Heart left ventricle (tissue), 16 donors: ENCODE measurements around the gene KCNMB3. TPM values are rescaled to one million over a fixed set of nuclear protein-coding genes. Genes with fewer than 3 reads are reported as not detected.
"Not testable (repeated sequence)": the region's sequence is repeated elsewhere in the genome, so short reads cannot be mapped to it uniquely, and the experiment has no call there.

Experiments
- ATAC-seq, 4 donors: fragments of 200-7000 bp; cut with Tn5 transposase; one replicate each; pipeline ENCODE4 v1.9.1; 2020 to 2022; ENCODE audit warnings: moderate library complexity in 4 of 4, mild to moderate bottlenecking in 3 of 4, moderate number of reproducible peaks in 1 of 4
- DNase-seq, 5 donors: peaks; one replicate each; pipeline ENCODE4 v3.0.0-alpha.2; 2020
- H3K27ac ChIP-seq, 12 donors: fragments of 200-600 bp; sonication (generic) in 4 of 12; one replicate each; pipeline versions ENCODE4 v1.5.0 to v1.8.0; 2016 to 2022; ENCODE audit warnings: mild to moderate bottlenecking in 2 of 12
- H3K27me3 ChIP-seq, 9 donors: fragments of 200-600 bp; sonication (generic) in 2 of 9; one replicate each; pipeline versions ENCODE4 v1.5.1 to v1.8.0; 2016 to 2022; ENCODE audit warnings: mild to moderate bottlenecking in 3 of 9
- H3K36me3 ChIP-seq, 9 donors: fragments of 200-600 bp; sonication (generic) in 2 of 9; one replicate each; pipeline versions ENCODE4 v1.5.0 to v1.8.0; 2018 to 2022; ENCODE audit warnings: mild to moderate bottlenecking in 2 of 9
- H3K4me1 ChIP-seq, 12 donors: fragments of 200-600 bp; sonication (generic) in 4 of 12; one replicate each; pipeline versions ENCODE4 v1.5.0 to v1.8.0; 2016 to 2022; ENCODE audit warnings: mild to moderate bottlenecking in 3 of 12
- H3K4me3 ChIP-seq, 12 donors: fragments of 200-600 bp; sonication (generic) in 4 of 12; one replicate each; pipeline versions ENCODE4 v1.5.0 to v1.8.0; 2017 to 2022; ENCODE audit warnings: mild to moderate bottlenecking in 9 of 12, moderate library complexity in 4 of 12
- H3K9me3 ChIP-seq, 12 donors: fragments of 200-600 bp; sonication (generic) in 4 of 12; one replicate each; pipeline versions ENCODE4 v1.5.0 to v1.8.0; 2016 to 2022; ENCODE audit warnings: mild to moderate bottlenecking in 1 of 12
- CTCF ChIP-seq, 12 donors: fragments of 200-600 bp; sonication (generic) in 4 of 12; IDR thresholded peaks; one replicate each; pipeline versions ENCODE4 v1.5.0 to v1.8.0; 2018 to 2022; ENCODE audit warnings: antibody characterized with exemption in 12 of 12, mild to moderate bottlenecking in 5 of 12
- POLR2A ChIP-seq, 2 donors: fragments of 450-650 bp; IDR thresholded peaks; one replicate each; pipeline ENCODE4 v1.6.1; 2017; ENCODE audit warnings: antibody characterized with exemption in 2 of 2, mild to moderate bottlenecking in 2 of 2, moderate library complexity in 2 of 2
- WGBS, 4 donors: extraction: QIAGEN DNeasy Blood & Tissue Kit in 2 of 4; methylation state at CpG; one replicate each; pipeline versions ENCODE4 v1.1.5 to v1.1.7; 2013 to 2018; 5-methylcytosine and 5-hydroxymethylcytosine counted together
- intact Hi-C, 10 donors: fragments of 100-400 bp; cut with DNase I; formaldehyde crosslinking; loops; one replicate each; pipeline versions ENCODE4 v1.11.1 to v1.14.2; 2022
- polyA plus RNA-seq, 2 donors: library from polyadenylated mRNA; stranded (reverse); fragments of 200-250 nt; gene quantifications; one replicate each; pipeline ENCODE4 v1.2.3, GENCODE V29; 2013
- total RNA-seq, 9 donors: library from RNA; depleted of rRNA in 2 of 9; stranded (reverse); fragments of >200 nt in 2 of 9; fragmentation: NEBNext Ultra II Directional in 3 of 9; extraction: Animal tissue kit (Norgen Biotek cat#: 25700) in 3 of 9; gene quantifications; one replicate each; pipeline versions ENCODE4 v1.1.0 to v1.2.4, GENCODE V29; 2016 to 2023
- donor health status: ischemic (EF 13 %, LVEDD 7.1; RV severe dilation, severe dysfunction).
- donor health status: healthy with polysubstance abuse.
- donor health status: DM: no; HTN: yes; CAD: no.
- donor health status: DM: no; HTN: no; CAD: no.
- donor health status: ischemic (EF 25% LVEDD 6.9; RV normal size, moderate dysfunction).
- donor health status: ischemic (EF 25% LVEDD 5.7; RV mildly dilated, moderate dysfunction).
- donor health status: healthy.
- donor health status: DM: yes; HTN: yes; CAD: no.
- donor health status: ischemic (EF 35%, LVEDD 5.7; RV mildly dilated, moderate dysfunction).
- donor health status: nonischemic (EF 11% LVEDD 7.7; RV severe dilation, severe dysfunction).
- donor health status: DM: yes; HTN: yes; CAD: no.
- donor health status: PGD.
- donor health status: ischemic (EF 29% LVEDD 5.4; RV normal size, mild dysfunction).
- donor health status: nonischemic (EF 23%, LVEDD 6.1; RV moderate dilation, normal function).

KCNMB3 gene
- total and polyA plus RNA-seq, 11 donors, result 0.40 to 1.6 (median 1.1) TPM

- intact Hi-C loops, result no loop called here
- Histone ChIP-seq H3K36me3 (no peaks in the 10 kb centered on the region), H3K27ac (no peak overlapping the region), H3K4me3 (no peak overlapping the region), H3K27me3 (no peaks in the 10 kb centered on the region), H3K4me1 (no peaks in the 10 kb centered on the region), H3K9me3 (no peaks in the 10 kb centered on the region)
- ATAC-seq (no peak), DNase-seq (no peak)
- TF ChIP-seq CTCF (IDR thresholded peaks at IDR 0.05) (no peak), POLR2A (IDR thresholded peaks at IDR 0.05) (no peak)
- WGBS, 4 donors, result 94 to 100% (median 98%) methylated on average over 1 of the region's 1 CpG
These were observed 27.2 kb upstream of the KCNMB3 start for GRCh38 chr3:179278151-179278550.

GRCh38 chr3:179276743-179277142 is 25.8 kb upstream of the KCNMB3 start:
- intact Hi-C loops, result no loop called here
- H3K9me3 ChIP-seq, result no peaks in the 10 kb centered on the region
- no peak overlapping the region for H3K27ac ChIP-seq
- 81 to 93% (median 84%) methylated on average over 3 of the region's 3 CpGs for WGBS, 4 donors
- no peak for DNase-seq
- no peaks in the 10 kb centered on the region for H3K4me1 ChIP-seq
- no peaks in the 10 kb centered on the region for H3K36me3 ChIP-seq
- H3K4me3 ChIP-seq, result no peak overlapping the region
- TF ChIP-seq CTCF (IDR thresholded peaks at IDR 0.05) (no peak), POLR2A (IDR thresholded peaks at IDR 0.05) (no peak)
- H3K27me3 ChIP-seq, result no peaks in the 10 kb centered on the region
- no peak for ATAC-seq

GRCh38 chr3:179276001-179276400 is 25.1 kb upstream of the KCNMB3 start:
- intact Hi-C loops, result no loop called here
- Histone ChIP-seq H3K36me3 (no peaks in the 10 kb centered on the region), H3K9me3 (no peaks in the 10 kb centered on the region), H3K4me1 (no peaks in the 10 kb centered on the region), H3K27ac (no peak overlapping the region), H3K4me3 (no peak overlapping the region), H3K27me3 (no peaks in the 10 kb centered on the region)
- TF ChIP-seq CTCF (IDR thresholded peaks at IDR 0.05) (no peak), POLR2A (IDR thresholded peaks at IDR 0.05) (no peak)
- ATAC-seq, result no peak
- no peak for DNase-seq
- 75 to 84% (median 77%) methylated on average over 3 of the region's 3 CpGs for WGBS, 4 donors

- H3K27ac ChIP-seq, H3K27me3 ChIP-seq, H3K9me3 ChIP-seq, H3K4me3 ChIP-seq, H3K4me1 ChIP-seq, intact Hi-C loops, ATAC-seq, H3K36me3 ChIP-seq, DNase-seq: not testable (repeated sequence)
- WGBS, 4 donors, result 96 to 97% (median 96%) methylated on average over 2 of the region's 2 CpGs
These were observed 23.5 kb upstream of the KCNMB3 start for GRCh38 chr3:179274434-179274833.

- Histone ChIP-seq H3K27ac (no peak overlapping the region), H3K36me3 (no peaks in the 10 kb centered on the region), H3K4me3 (no peak overlapping the region), H3K27me3 (no peaks in the 10 kb centered on the region), H3K4me1 (peaks cover 0 to 7% (median 0%) of the 10 kb centered on the region in 12 donors), H3K9me3 (no peaks in the 10 kb centered on the region)
- ATAC-seq (no peak), DNase-seq (no peak)
- 93 to 100% (median 96%) methylated on average over 3 of the region's 3 CpGs for WGBS, 4 donors
- intact Hi-C loops, result no loop called here
- TF ChIP-seq POLR2A (IDR thresholded peaks at IDR 0.05), result no peak
- TF ChIP-seq CTCF (IDR thresholded peaks at IDR 0.05), result peak in 7 of 12 donors; percentile 10 to 32 (median 18)
These were observed 21.5 kb upstream of the KCNMB3 start for GRCh38 chr3:179272385-179272784.
